NCI-H2107 treated with DMSO at 0.1 percent for 48 hours (cell line): ENCODE measurements around the gene ORAI2.
"Not testable (repeated sequence)": the region's sequence is repeated elsewhere in the genome, so short reads cannot be mapped to it uniquely, and the experiment has no call there.

Experiments
- DNase-seq: peaks from one replicate; lab custom pipeline; 2025; ENCODE audit not compliant: unreplicated experiment; lab: John Stamatoyannopoulos, UW

The ORAI2 gene

DNA sequence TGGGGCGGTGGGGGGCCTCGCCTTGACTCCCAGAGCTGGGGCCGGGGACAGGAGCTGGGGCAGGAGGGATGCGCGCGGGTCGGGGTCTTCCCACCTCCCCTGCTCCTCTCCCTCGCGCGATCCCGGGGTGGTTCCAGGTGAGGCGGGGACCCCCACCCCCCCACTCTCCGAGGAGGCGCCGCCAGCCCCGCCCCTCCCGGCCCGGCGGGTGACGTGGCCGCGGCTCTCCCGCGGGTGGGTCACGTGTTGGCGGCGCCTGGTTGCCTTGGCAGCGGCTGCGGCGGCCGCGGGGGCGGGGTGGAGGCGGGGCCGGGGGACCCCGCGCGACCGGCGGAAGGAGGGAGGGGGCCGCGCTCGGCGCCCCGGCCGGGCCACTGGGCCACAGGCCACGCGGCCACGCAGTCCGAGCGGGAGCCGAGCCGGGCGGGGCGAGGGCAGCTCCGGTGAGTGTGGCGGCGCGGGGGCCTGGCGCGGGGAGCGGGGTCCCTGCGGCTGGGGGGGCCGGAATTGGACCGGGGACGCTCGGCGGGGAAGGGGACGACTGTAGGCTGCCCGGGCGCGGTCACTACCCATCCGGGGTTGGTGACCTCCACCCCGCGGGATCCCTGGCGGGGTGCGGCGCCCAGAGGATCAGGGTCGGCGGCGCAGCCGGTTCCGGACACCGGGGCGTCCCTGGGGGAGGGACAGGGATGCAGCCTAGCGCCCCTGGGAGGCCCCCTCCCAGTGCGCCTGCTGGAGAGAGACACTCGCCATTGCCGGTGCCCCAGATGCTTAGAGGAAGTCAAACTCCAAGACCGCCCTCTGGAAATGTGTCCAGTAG lies at the start of gene ORAI2:
Gene ORAI2 (plus strand): TSS at position 357 of the 820 bp plus-strand sequence. CDS start 5,382 bp downstream, outside the sequence.
- DNase-seq = peak; percentile 24

DNA sequence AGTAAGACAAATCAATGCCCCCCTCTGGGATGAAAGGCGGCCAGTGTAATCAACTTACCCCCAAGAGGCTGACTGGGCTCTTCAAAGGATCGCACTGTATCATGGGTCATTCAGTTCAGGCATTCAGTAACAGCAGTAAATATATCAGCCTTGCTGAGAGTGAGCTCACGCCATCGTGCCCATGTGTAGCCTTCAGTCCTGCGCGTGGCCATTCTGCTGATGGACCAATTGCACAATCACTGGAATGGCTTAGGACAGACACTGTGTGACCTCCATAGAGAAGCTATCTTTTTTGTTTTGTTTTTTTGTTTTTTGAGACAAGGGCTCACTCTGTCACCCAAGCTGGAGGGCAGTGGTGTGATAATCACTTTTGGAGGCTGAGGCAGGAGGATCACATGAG lies 46.3 kb upstream of the ORAI2 start:
- DNase-seq = no peak

DNA sequence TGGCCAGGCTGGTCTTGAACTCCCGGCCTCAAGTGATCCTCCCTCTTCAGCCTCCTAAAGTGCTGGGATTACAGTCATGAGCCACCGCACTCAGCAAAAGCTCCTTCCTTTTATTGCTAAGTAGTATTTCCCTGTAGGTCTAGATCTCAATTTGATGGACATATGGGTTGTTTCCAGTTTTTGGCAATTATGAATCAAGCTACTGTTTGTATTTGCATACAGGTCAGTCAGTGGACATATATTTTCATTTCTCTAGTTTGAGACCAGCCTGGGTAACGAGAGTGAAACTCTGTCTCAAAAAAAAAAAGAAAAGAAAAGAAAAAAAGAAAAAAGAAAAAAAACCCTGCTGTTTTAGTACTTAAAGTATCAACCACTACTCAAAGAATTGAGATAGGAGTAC lies 43.6 kb upstream of the ORAI2 start:
- DNase-seq = no peak

DNA sequence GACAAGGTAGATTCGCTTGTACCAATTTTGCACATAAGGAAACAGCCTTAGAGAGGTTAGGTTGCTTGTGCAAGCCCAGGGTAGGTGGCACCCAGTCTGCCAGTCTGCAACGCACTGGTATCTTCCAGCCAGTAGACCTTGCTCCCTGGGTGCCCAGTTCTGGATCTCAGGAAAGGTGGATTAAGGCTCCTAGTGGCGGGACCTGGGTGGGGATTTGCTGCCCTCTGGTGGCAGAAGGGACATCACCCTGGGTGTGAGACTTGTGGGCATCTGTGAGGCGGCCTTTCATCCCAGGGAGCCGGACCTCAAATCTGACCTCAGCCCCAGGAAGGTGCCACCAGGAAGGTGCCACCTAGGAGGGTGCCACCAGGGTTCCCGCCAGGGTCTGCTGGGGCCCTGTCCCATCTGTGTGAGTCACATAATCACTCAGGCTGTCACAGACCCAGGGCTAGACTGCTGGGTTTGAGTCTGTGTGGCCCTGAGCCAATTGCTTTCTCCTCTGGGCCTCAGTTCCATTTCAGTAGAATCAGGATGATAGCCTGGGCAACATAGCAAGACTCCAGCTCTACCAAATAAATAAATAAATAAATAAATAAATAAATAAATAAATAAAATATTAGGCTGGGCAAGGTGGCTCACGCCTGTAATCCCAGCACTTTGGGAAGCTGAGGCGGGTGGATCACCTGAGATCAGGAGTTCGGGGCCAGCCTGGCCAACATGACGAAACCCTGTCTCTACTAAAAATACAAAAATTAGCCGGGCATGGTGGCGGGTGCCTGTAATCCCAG lies 42.5 kb upstream of the ORAI2 start:
- DNase-seq = peak; percentile 67

DNA sequence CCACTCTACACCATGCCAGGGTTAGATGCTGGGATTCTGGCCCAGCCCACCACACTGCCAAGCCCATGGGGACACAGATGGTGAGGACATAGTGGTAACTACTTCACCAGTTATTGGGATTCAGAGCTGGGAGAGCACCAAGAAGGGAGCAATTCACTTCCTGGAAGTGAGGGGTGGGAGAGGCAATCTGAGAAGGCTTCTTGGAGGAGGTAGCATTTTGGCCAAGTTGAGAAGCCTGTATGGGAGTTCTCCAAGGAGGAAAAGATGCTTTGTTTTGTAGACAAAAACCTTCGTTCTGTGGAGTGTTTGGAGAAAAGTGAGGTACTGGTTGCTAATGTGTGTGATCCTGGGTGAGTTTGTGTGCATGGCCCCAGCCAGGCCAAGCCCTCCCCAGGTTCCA lies 41.0 kb upstream of the ORAI2 start:
- DNase-seq = no peak

DNA sequence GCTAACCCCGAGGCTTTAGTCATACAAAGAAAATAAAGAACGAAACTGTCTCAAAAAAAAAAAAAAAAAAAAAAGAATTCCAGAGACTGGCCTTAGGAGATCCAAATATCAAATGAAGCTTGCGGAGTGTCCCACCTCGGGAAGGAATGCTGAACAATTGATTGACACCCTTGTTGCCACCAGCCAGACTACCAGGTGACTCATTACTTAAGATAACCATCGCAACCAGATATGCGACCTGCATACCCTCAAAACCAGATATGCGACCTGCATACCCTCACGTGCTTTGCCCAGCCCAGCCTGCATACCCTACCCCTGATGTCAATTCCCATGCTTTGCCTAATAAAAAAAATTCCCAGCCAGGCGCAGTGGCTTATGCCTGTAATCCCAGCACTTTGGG lies 39.9 kb upstream of the ORAI2 start:
- DNase-seq = no peak

DNA sequence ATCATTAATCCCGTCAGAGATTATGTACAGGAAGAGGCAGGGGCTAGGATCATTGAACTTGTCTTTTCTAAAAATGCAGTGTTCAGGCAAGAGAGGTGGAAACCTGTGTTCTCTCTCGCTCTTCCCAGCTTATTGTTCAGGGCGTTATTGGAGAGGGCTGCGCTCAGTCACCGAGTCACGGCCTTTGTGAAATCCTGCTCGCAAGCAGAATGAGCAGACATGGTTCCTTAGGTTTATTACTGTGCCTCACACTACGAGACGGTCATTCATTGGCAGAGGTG lies 37.8 kb upstream of the ORAI2 start:
- peak; percentile 60 for DNase-seq

DNA sequence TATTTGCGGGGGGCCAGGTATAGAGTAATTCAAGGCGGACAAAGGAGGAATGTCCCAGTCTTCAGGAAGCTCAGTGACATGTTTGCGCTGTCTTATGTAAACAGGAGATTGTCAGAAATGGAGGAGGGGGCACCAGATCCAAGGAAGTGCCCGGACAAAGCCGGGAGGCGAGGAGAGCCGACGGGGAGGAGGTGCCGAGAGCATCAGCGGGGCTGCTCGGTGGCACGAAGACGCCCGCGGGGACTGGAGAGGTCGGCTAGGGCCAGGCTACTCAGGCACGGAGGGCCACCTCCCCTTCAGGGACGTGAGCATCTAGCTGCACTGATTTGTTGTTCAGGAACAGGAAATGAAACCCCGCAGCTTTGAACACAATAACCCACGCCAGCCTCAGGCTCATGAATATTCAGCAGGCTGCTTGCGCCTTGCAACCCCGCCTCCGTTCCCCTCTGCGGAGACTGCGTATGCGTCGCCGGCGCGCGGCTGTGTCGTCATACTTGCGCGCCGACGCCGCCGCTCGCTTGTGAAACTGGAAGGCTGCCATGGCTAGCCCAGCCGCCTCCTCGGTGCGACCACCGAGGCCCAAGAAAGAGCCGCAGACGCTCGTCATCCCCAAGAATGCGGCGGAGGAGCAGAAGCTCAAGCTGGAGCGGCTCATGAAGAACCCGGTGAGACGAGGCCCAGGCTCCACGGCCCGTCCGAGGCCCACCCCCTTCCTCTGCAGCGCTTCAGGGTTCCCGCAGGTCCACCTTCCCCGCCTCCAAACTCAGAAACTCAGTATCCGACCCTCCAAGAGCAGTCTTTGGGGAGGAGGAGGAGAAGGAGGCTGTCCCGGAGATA lies 37.3 kb upstream of the ORAI2 start, which contains the start of gene PRKRIP1:
Gene PRKRIP1 (plus strand): TSS at position 491 of the 837 bp plus-strand sequence. CDS start 49 bp downstream, at position 540.
- DNase-seq = peak; percentile 87

DNA sequence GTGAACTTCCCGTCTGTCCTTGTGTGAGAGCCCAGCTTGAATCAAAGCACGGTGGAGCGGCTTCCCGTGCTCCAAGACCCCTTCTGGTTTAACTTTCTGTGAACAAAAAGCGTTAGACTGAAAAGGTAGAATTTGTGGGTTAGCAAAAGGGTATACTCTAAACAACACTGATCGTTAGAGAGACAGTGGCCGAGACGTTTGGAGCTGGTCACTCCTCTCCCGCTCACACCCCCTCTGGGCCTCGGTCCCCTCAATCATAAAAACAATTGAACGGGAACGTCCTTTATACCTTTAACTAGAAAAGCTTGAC lies 36.7 kb upstream of the ORAI2 start:
- no peak for DNase-seq

DNA sequence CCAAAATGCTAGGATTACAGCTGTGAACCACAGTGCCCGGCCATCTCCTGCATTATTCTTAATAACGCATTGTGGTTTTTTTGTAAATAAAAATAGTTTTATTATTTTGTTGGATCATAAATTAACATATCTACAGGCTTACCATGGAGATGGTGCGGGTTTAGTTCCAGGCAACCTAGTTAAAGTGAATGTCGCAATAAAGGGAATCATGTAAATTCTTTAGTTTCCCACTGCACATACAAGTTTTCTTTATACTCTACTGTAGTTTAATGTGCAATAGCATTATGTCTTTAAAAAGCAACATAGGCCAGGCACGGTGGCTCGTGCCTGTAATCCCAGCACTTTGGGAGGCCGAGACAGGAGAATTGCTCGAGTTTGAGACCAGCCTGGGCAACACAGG lies 34.8 kb upstream of the ORAI2 start:
- DNase-seq = no peak

DNA sequence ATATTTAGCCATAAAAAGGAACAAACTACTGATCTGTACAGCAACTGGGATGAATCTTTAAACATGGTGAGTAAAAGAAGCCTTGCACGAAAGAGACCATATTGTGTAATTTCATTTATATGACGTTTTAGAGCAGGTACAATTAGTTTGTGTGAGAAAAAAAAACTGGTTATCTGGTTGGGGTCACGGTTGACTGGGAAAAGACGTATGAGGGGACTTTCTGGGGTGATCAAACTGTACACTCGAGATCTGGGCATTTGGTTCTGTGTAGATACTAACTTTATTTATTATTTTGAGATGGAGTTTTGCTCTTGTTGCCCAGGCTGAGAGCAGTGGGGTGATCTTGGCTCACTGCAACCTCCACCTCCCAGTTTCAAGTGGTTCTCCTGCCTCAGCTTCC lies 33.0 kb upstream of the ORAI2 start:
- DNase-seq = no peak

DNA sequence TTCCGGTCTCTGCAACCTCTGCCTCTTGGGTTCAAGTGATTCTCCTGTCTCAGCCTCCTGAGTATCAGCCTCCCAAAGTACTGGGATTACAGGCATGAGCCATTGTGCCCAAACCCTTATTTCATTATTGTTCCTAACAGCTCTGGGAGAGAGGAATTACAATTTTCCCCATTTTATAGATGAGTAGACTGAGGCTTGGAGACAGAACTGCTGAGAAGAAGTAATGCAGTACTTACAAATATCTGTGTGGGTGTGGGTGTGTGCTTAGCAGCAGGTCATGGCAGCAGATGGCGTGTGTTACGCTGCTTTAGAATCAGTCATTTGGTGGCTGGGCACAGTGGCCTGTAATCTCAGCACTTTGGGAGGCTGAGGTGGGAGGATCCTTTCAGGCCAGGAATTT lies 29.8 kb upstream of the ORAI2 start:
- DNase-seq = no peak

DNA sequence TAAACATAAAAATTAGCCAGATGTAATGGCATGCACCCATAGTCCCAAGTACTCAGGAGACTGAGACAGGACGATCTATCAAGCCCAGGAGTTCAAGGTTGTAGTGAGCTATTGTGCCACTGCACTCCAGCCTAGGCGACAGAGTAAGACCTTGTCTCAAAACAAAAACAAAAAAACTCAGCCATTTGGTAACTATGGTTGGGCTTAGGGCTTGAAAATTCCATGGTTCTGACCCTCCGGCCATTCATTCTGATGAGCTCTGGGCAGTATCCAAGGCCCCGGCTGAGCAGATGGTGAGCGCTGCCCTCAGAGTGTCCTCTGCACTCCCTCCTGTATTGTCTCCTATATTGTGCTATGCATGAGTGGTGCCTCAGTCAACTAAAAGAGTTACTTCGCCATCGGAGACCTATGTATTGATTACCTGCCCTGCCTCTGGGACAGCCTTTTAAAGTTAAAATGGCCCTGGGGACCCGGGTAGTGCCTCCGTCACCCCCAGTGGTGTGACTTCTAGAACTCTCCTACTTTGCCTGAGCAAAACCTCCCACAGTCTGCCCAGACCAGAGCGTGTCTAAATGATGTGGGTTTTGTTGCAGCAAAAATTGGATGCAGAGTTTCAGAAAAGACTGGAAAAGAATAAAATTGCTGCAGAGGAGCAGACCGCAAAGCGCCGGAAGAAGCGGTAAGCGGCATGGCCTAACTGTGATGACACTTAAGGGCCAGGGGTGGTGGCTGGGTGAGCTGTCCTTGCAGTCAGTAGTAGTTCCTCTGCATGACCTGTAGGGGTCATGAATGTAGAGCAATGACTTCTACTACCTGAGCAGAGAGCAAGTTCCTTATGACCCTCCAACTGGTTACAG lies 29.1 kb upstream of the ORAI2 start:
- DNase-seq = peak; percentile 63

DNA sequence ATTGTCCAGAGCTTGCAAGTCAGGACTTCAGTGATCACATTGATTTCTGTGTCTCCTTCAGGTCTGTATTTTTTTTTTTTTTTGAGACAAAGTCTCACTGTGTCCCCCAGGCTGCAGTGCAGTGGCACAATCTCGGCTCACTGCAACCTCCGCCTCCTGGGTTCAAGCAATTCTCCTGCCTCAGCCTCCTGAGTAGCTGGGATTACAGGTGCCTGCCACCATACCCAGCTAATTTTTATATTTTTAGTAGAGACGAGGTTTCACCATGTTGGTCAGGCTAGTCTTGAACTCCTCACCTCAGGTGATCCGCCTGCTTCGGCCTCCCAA lies 28.6 kb upstream of the ORAI2 start:
- DNase-seq = not testable (repeated sequence)

DNA sequence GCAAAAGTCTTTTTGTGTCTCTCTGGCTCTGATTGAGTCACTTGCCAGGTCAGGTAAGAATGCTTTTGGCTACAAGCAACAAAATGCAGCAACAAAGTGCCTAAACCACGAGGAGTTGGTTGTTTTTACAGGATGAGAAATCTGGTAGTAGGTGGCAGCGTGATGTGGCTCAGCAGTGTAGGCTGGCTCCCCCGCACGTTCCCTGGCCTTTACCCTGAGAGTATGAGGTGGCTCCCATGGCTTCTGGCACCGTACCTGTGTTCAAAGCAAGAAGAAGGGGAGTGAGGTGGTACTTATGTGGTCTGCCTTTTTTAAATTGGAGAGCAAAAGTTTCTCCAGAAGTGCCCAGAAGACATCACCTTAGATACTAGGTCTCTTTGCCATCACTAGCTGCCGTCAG lies 25.5 kb upstream of the ORAI2 start:
- DNase-seq = no peak

DNA sequence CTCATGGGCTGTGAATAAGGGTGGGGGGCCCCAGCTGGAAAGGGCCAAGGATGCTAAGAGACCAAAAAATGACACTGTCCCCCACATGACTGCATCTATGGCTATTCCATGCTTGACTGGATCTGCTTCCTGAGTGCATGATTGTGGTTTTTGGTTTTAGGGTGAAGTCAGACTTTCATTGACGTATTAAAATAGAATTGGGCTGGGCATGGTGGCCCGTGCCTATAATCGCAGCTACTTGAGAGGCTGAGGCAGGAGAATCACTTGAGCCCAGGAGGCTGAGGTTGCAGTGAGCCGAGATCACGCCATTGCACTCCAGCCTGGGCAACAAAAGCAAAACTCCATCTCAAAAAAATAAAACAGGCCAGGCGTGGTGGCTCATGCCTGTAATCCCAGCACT lies 24.8 kb upstream of the ORAI2 start:
- not testable (repeated sequence) for DNase-seq

DNA sequence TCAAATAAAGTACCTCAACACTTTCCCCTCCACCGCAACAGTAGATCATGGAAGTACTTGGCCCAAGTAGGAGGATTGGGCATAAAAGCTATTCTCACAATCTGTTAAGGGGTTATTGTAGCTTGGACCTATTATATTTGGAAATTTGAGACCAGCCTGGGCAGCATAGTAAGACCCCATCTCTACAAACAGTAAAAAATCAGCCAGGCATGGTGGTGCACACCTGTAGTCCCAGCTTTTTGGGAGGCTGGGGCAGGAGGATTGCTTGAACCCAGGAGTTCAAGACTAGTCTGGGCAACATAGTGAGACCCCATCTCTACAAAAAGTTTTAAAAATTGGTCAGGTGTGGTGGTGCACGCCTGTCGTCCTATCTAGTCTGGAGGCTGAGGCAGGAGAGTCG lies 24.0 kb upstream of the ORAI2 start:
- no peak for DNase-seq

DNA sequence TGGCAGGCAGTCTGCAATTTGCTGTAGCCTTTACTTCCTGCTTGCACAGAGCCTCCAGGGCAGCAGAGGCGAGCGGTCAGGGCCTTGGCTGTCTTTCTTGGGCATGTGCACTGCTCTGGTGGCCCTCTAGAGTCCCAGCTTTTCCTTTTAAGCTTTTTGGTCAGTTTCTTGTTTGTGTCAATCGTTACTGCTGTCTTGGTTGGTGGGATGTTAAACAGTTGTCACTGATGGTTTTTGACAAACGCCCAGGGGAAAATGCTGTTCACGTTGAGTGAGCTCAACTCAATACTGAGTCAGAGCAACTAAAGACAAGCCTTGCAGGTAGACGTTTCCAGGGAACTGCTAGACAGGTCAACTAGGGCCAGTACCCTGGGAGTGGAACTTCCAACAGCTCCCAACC lies 23.3 kb upstream of the ORAI2 start:
- no peak for DNase-seq

DNA sequence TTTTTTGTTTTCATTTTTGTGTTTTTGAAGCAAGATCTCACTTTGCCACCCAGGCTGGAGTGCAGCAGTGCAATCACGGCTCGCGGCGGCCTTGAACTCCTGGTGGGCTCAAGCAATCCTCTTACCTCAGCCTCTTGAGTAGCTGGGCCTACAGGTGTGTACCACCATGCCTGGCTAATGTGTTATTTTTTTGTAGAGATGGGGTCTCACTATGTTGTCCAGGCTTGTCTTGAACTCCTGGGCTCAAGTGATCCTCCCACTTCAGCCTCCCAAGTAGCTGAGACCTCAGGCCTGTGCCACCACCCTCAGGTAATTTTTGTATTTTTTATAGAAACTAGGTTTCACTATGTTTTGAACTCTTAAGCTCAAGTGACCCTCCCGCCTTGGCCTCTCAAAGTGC lies 22.5 kb upstream of the ORAI2 start:
- no peak for DNase-seq

DNA sequence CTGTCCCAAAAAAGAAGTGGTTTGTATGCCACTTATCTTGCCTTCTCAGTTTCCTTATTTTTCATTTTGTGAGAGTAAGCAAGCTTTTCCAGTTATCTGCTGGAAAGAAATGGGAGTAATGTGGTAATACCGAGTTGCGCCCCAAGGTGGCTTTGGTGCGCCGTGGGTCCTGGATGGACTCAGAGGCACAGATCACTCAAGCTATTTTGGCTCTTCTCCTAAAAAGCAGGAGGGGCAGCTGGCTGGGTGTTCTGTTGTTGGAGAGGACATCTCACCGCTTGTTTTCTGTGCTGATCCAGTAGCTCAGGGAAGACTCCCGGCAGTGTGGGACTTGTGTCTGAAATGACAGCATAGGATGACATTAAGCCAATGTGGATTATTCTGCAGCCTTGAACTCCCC lies 20.8 kb upstream of the ORAI2 start:
- peak; percentile 21 for DNase-seq

DNA sequence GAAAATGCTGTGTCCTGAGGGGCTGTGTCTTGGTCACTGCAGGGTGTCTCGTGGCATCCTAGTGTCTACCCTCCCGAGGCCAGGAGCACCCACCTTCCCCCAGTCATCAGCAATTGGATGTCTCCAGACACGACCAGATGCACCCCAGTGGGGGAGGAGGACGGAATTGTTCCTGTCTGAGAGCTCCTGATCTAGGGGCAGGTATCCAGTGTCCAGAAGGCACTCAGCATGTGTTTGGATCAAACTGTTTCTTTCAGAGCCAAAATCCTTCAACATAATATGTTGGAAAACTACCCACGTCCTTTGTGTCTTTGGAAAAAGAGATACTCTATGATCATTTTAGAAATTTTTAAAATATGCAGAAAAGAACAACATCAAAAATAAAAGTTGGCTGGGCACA lies 20.3 kb upstream of the ORAI2 start:
- no peak for DNase-seq
